Ascending aorta (tissue), 2 donors: Measurements from ENCODE around the gene ERCC6L2. TPM values are rescaled to one million over a fixed set of nuclear protein-coding genes. Genes with fewer than 3 reads are reported as not detected.

Source experiments
- DNase-seq, 2 donors: peaks; one replicate each; pipeline ENCODE4 v3.0.0-alpha.2; 2019; ENCODE audit warnings: low spot score in 2 of 2
- H3K27ac ChIP-seq, 2 donors: fragments of 200-600 bp; sonication (generic); one replicate each; pipeline ENCODE4 v1.5.1; 2016 to 2017; ENCODE audit warnings: mild to moderate bottlenecking in 1 of 2
- H3K27me3 ChIP-seq: fragments of 200-600 bp; sonication (generic); one replicate; pipeline ENCODE4 v1.5.1; 2017
- H3K36me3 ChIP-seq, 2 donors: fragments of 200-600 bp; sonication (generic); one replicate each; pipeline ENCODE4 v1.5.1; 2016
- H3K4me1 ChIP-seq, 2 donors: fragments of 200-600 bp; sonication (generic); one replicate each; pipeline ENCODE4 v1.5.1; 2016 to 2017; ENCODE audit warnings: mild to moderate bottlenecking in 1 of 2
- H3K4me3 ChIP-seq, 2 donors: fragments of 200-600 bp; sonication (generic); one replicate each; pipeline ENCODE4 v1.5.1; 2016 to 2017; ENCODE audit warnings: mild to moderate bottlenecking in 1 of 2
- H3K9me3 ChIP-seq, 2 donors: fragments of 200-600 bp; sonication (generic); one replicate each; pipeline ENCODE4 v1.5.1; 2016
- intact Hi-C: fragments of 100-400 bp; cut with DNase I; formaldehyde crosslinking; loops from one replicate; pipeline ENCODE4 v1.15.1; 2023
- total RNA-seq: library from RNA; depleted of rRNA; stranded (reverse); fragments of >200 nt; gene quantifications from one replicate; pipeline ENCODE4 v1.1.0, GENCODE V29; 2016
- TF ChIP-seq, protein P1 (sequence below), 3 experiments: fragments of 200-600 bp in 2 of 3; fragments of 450-650 bp in 1 of 3; sonication (generic) in 2 of 3; IDR thresholded peaks; one replicate each; pipeline ENCODE4 v1.5.1; 2016 to 2019; ENCODE audit warnings: antibody characterized with exemption in 3 of 3, mild to moderate bottlenecking in 1 of 3, moderate library complexity in 1 of 3

Gene ERCC6L2
- total RNA-seq, 1 donor from 2014 or later, result 22.9 TPM

DNA sequence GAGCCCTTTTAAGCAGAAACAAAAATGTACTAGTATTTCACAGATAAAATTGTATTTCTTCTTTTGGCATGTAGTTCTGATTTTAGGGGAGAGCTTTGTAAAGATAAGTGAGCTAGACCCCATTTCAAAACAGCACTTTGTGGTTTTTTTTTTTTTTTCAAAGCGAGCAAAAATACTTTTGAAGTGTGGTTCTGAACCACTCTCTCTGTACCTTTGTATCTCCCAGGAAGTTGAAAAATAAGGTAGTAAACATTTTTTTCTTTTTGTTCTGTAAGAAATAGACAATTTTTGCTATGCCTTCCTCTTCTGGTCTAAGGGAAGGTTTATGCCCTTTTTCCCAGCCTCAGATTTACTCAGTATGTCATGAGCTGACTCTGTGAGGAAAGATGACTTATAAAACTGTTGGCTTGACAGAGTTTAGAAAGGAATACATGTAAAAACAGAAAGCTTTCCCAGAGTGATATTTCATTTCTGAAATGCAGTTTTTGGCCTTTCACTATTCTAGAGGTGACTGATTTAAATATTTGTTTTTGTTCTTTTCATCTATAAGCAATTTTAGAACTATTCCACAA lies 12.5 kb downstream of the ERCC6L2 start:
- Histone ChIP-seq H3K27me3 (no peaks in the 10 kb centered on the region), H3K4me3 (no peak overlapping the region), H3K4me1 (peaks cover 0 to 8% of the 10 kb centered on the region in 2 donors), H3K36me3 (peaks cover 0 to 7% of the 10 kb centered on the region in 2 donors), H3K27ac (no peak overlapping the region), H3K9me3 (no peaks in the 10 kb centered on the region)
- intact Hi-C loops, result no loop called here
- no peak for DNase-seq
- TF ChIP-seq, protein P1, sequence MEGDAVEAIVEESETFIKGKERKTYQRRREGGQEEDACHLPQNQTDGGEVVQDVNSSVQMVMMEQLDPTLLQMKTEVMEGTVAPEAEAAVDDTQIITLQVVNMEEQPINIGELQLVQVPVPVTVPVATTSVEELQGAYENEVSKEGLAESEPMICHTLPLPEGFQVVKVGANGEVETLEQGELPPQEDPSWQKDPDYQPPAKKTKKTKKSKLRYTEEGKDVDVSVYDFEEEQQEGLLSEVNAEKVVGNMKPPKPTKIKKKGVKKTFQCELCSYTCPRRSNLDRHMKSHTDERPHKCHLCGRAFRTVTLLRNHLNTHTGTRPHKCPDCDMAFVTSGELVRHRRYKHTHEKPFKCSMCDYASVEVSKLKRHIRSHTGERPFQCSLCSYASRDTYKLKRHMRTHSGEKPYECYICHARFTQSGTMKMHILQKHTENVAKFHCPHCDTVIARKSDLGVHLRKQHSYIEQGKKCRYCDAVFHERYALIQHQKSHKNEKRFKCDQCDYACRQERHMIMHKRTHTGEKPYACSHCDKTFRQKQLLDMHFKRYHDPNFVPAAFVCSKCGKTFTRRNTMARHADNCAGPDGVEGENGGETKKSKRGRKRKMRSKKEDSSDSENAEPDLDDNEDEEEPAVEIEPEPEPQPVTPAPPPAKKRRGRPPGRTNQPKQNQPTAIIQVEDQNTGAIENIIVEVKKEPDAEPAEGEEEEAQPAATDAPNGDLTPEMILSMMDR (IDR thresholded peaks at IDR 0.05), result no peak

- H3K4me1 ChIP-seq, result peaks cover 0 to 8% of the 10 kb centered on the region in 2 donors
- H3K9me3 ChIP-seq, result no peaks in the 10 kb centered on the region
- H3K36me3 ChIP-seq, result no peaks in the 10 kb centered on the region
- intact Hi-C loops, result no loop called here
- H3K27me3 ChIP-seq, result no peaks in the 10 kb centered on the region
- H3K27ac ChIP-seq, result no peak overlapping the region
- TF ChIP-seq, protein P1 (IDR thresholded peaks at IDR 0.05), result no peak
- no peak overlapping the region for H3K4me3 ChIP-seq
- no peak for DNase-seq
Measured at GRCh38 chr9:95890594-95890993, 15.1 kb downstream of the ERCC6L2 start.

DNA sequence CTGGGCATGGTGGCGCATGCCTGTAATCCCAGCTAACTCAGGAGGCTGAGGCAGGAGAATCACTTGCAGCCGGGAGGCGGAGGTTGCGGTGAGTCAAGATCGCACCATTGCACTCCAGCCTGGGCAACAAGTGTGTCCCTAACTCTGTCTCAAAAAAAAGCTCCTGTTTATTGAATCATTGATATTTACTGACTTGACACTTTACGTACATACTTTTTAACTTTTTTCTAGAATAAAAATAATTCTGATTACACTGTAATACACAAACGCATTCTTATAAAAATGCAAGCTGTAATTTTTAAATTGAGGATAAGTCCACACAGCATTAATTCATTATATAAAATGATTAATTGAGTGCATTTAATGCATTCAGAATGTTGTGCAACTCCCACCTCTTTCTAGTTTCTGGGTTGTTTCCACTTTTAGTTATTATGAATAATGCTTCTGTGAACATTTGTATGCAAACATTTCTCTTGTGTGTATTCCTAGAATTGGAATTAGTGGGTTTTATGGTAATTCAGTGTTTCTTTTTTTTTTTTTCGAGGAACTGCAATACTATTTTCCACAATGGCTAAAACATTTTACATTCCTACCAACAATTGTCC lies 15.7 kb downstream of the ERCC6L2 start:
- H3K27ac ChIP-seq, result no peak overlapping the region
- TF ChIP-seq, protein P1 (IDR thresholded peaks at IDR 0.05), result no peak
- no peaks in the 10 kb centered on the region for H3K36me3 ChIP-seq
- H3K4me3 ChIP-seq, result no peak overlapping the region
- intact Hi-C loops, result no loop called here
- H3K27me3 ChIP-seq, result no peaks in the 10 kb centered on the region
- H3K9me3 ChIP-seq, result no peaks in the 10 kb centered on the region
- no peak for DNase-seq
- peaks cover 0 to 8% of the 10 kb centered on the region in 2 donors for H3K4me1 ChIP-seq

GRCh38 chr9:95892690-95893089 lies 17.2 kb downstream of the ERCC6L2 start:
- TF ChIP-seq, protein P1 (IDR thresholded peaks at IDR 0.05), result no peak
- no peak for DNase-seq
- no peaks in the 10 kb centered on the region for H3K9me3 ChIP-seq
- H3K27ac ChIP-seq, result no peak overlapping the region
- H3K4me1 ChIP-seq, result peaks cover 0 to 8% of the 10 kb centered on the region in 2 donors
- intact Hi-C loops, result no loop called here
- no peak overlapping the region for H3K4me3 ChIP-seq
- no peaks in the 10 kb centered on the region for H3K27me3 ChIP-seq
- H3K36me3 ChIP-seq, result no peaks in the 10 kb centered on the region

GRCh38 chr9:95896580-95896979 lies 21.1 kb downstream of the ERCC6L2 start:
- Histone ChIP-seq H3K27ac (no peak overlapping the region), H3K27me3 (no peaks in the 10 kb centered on the region), H3K4me3 (no peak overlapping the region), H3K9me3 (no peaks in the 10 kb centered on the region), H3K4me1 (no peaks in the 10 kb centered on the region), H3K36me3 (peaks cover 0 to 8% of the 10 kb centered on the region in 2 donors)
- intact Hi-C loops, result no loop called here
- DNase-seq, result no peak
- TF ChIP-seq, protein P1 (IDR thresholded peaks at IDR 0.05), result no peak
